Natural killer cell (primary cell): Measurements from ENCODE around the gene NSMCE1. TPM values are rescaled to one million over a fixed set of nuclear protein-coding genes. Genes with fewer than 3 reads are reported as not detected.
A peak's percentile ranks its signal among the peaks of the same experiment; 100 is the strongest.

Source experiments
- ATAC-seq, 3 donors: fragments of 150-1000 bp in 2 of 3; fragments of 200-7000 bp in 1 of 3; cut with Tn5 transposase; 1 replicate in 1 of 3; 2 replicates in 2 of 3; pipeline ENCODE4 v1.10.0; 2021; ENCODE audit warnings: mild to moderate bottlenecking in 2 of 3, moderate library complexity in 2 of 3
- DNase-seq, 2 donors: peaks; one replicate each; pipeline versions ENCODE4 v3.0.0 to v3.0.0-alpha.2; 2013 to 2021; ENCODE audit warnings: mixed read lengths in 1 of 2
- H3K27ac ChIP-seq: one replicate; pipeline ENCODE4 v1.5.1; 2013; ENCODE audit warnings: mild to moderate bottlenecking, low read length
- H3K27me3 ChIP-seq: one replicate; pipeline ENCODE4 v1.6.1; 2013; ENCODE audit warnings: low read length; ENCODE audit not compliant: control insufficient read depth, insufficient read depth
- H3K36me3 ChIP-seq: one replicate; pipeline ENCODE4 v1.6.1; 2013; ENCODE audit warnings: low read length; ENCODE audit not compliant: control insufficient read depth, insufficient read depth
- H3K4me1 ChIP-seq: one replicate; pipeline ENCODE4 v1.6.1; 2013; ENCODE audit warnings: low read length; ENCODE audit not compliant: control insufficient read depth, insufficient read depth
- H3K4me3 ChIP-seq: one replicate; pipeline ENCODE4 v1.5.1; 2013; ENCODE audit warnings: low read length
- H3K9me3 ChIP-seq: one replicate; pipeline ENCODE4 v1.6.1; 2013; ENCODE audit warnings: low read length; ENCODE audit not compliant: control insufficient read depth, insufficient read depth
- H3K27ac Mint-ChIP-seq, 2 donors: one replicate each; pipeline ENCODE4 v1.8.0; 2022; ENCODE audit warnings: mild to moderate bottlenecking in 2 of 2, mixed read lengths in 2 of 2, moderate library complexity in 1 of 2
- H3K27me3 Mint-ChIP-seq, 2 donors: one replicate each; pipeline ENCODE4 v1.8.0; 2022; ENCODE audit warnings: low read depth in 2 of 2, mixed read lengths in 2 of 2
- H3K36me3 Mint-ChIP-seq: one replicate; pipeline ENCODE4 v1.8.0; 2022; ENCODE audit warnings: mixed read lengths
- H3K4me1 Mint-ChIP-seq, 2 donors: one replicate each; pipeline ENCODE4 v1.8.0; 2022; ENCODE audit warnings: mixed read lengths in 2 of 2
- H3K4me3 Mint-ChIP-seq: one replicate; pipeline ENCODE4 v1.8.0; 2022; ENCODE audit warnings: mild to moderate bottlenecking, moderate library complexity, mixed read lengths
- H3K9me3 Mint-ChIP-seq, 2 donors: one replicate each; pipeline ENCODE4 v1.8.0; 2022; ENCODE audit warnings: mixed read lengths in 2 of 2
- WGBS: methylation state at CpG from one replicate; pipeline ENCODE4 v1.1.7; 2013; ENCODE audit warnings: missing lambda C conversion rate; ENCODE audit not compliant: insufficient coverage; 5-methylcytosine and 5-hydroxymethylcytosine counted together
- intact Hi-C: fragments of 100-400 bp; cut with micrococcal nuclease; formaldehyde crosslinking; loops from one replicate; pipeline ENCODE4 v1.14.2; 2022
- total RNA-seq, 4 donors: library from RNA; stranded (reverse); fragments of 120-200 nt in 1 of 4; gene quantifications; one replicate each; pipeline versions ENCODE4 v1.2.3 to v1.2.4, GENCODE V29; 2013 to 2022
- TF ChIP-seq, protein P1 (sequence below): fragments of 200-600 bp; IDR thresholded peaks from one replicate; pipeline ENCODE4 v1.8.0; 2022; ENCODE audit warnings: antibody characterized with exemption

The NSMCE1 gene
- total RNA-seq, 3 donors from 2014 or later (not counting 1 experiment from before 2014, with no cell fraction given) = 29.4 to 42.7 (median 37.7) TPM

DNA sequence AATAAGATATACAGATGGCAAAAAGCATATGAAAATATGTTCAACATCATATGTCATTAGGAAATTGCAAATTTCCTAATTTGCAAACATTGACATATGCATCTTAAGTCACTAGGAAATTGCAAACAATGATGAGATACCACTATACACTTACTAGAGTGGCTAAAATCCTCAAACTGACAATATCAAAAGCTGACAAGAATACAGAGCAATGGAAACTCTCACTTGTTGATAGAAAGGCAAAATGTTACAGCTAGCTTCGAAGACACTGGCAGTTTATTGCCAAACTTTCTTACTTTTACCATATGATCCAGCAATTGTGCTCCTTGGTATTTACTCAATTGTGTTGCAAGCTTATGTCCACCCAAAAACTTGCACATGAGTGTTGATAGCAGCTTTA lies 40.2 kb upstream of the NSMCE1 start:
- peaks cover 0 to 10% of the 10 kb centered on the region in 2 donors for H3K4me1 Mint-ChIP-seq
- H3K27ac ChIP-seq = no peak overlapping the region
- H3K4me1 ChIP-seq = peaks cover 11% of the 10 kb centered on the region
- H3K9me3 ChIP-seq = no peaks in the 10 kb centered on the region
- ATAC-seq (no peak), DNase-seq (no peak)
- no peak overlapping the region for H3K4me3 Mint-ChIP-seq
- no peaks in the 10 kb centered on the region for H3K36me3 Mint-ChIP-seq
- H3K27me3 Mint-ChIP-seq = no peaks in the 10 kb centered on the region
- no peaks in the 10 kb centered on the region for H3K27me3 ChIP-seq
- no peaks in the 10 kb centered on the region for H3K36me3 ChIP-seq
- TF ChIP-seq, protein P1, sequence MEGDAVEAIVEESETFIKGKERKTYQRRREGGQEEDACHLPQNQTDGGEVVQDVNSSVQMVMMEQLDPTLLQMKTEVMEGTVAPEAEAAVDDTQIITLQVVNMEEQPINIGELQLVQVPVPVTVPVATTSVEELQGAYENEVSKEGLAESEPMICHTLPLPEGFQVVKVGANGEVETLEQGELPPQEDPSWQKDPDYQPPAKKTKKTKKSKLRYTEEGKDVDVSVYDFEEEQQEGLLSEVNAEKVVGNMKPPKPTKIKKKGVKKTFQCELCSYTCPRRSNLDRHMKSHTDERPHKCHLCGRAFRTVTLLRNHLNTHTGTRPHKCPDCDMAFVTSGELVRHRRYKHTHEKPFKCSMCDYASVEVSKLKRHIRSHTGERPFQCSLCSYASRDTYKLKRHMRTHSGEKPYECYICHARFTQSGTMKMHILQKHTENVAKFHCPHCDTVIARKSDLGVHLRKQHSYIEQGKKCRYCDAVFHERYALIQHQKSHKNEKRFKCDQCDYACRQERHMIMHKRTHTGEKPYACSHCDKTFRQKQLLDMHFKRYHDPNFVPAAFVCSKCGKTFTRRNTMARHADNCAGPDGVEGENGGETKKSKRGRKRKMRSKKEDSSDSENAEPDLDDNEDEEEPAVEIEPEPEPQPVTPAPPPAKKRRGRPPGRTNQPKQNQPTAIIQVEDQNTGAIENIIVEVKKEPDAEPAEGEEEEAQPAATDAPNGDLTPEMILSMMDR = no peak
- intact Hi-C loops = no loop called here
- no peak overlapping the region for H3K27ac Mint-ChIP-seq
- no peak overlapping the region for H3K4me3 ChIP-seq
- WGBS = 88% methylated on average over 1 of the region's 1 CpG
- H3K9me3 Mint-ChIP-seq = peaks cover 3 to 9% of the 10 kb centered on the region in 2 donors

DNA sequence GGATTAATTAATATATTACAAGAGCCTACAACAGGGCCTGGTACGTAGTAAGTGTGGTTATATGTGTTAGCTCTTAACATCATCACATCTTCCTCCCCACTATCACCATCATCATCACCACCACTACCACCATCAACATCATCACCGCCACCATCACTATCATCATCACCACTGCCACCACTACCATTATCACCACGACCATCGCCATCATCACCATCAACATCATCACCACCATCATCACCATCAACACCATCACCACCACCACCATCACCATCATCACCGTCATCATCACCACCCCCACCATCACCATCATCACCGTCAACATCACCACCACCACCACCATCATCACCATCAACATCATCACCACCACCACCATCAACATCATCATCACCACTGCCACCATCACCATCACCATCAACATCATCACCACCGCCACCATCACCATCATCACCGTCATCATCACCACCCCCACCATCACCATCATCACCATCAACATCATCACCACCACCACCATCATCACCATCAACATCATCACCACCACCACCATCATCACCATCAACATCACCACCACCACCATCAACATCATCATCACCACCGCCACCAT lies 37.4 kb upstream of the NSMCE1 start:
- Histone ChIP-seq H3K36me3 (no peaks in the 10 kb centered on the region), H3K4me3 (no peak overlapping the region), H3K4me1 (no peaks in the 10 kb centered on the region), H3K9me3 (no peaks in the 10 kb centered on the region), H3K27me3 (no peaks in the 10 kb centered on the region), H3K27ac (no peak overlapping the region)
- 89% methylated on average over 7 of the region's 9 CpGs for WGBS
- TF ChIP-seq, protein P1 = no peak
- ATAC-seq (no peak), DNase-seq (no peak)
- Mint-ChIP-seq H3K9me3 (peaks cover 3 to 9% of the 10 kb centered on the region in 2 donors), H3K4me1 (peaks cover 0 to 6% of the 10 kb centered on the region in 2 donors), H3K4me3 (no peak overlapping the region), H3K36me3 (no peaks in the 10 kb centered on the region), H3K27ac (peak overlapping the region in 1 of 2 donors; percentile 12), H3K27me3 (no peaks in the 10 kb centered on the region)
- intact Hi-C loops = no loop called here

DNA sequence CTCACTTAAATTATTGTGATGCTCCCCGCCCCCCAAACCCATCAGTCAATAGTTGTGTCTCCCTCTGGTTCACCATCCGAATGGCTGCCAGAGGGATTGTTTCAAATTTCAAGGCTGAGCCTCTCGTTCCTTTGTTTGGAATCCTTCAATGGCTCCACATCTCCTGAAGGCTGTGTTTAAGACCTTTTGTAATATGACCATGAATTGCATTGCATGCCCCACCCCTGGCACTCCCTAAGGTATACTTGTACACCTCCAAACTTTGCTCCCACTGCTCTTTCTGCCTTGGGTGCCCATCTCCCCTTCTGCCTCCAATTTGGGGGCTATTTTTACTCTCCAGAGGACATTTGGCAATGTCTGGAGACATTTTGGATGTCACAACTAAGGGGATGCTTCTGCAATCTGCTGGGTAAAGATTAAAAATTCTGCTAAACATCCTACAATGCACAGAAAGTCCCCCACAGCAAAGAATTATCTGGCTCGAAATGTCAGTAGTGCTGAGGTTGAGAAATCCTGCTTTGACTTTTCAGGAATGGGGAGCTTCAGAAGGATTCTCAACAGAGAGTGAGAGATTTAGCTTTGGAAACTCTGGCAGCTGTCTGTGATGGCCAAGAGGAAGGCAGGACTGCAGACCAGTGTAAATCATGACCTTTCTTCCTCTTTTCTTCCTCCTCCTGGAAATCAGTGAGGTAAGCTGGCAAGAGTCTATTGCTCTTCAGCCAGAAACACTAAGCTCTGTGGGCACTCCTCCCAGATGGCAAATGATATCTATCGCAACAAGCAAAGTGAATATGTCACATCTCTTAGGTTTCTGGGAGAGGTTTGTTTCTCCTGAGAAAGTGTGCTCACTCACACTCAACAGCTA lies 36.5 kb upstream of the NSMCE1 start:
- H3K27ac ChIP-seq = no peak overlapping the region
- H3K9me3 ChIP-seq = no peaks in the 10 kb centered on the region
- Mint-ChIP-seq H3K36me3 (no peaks in the 10 kb centered on the region), H3K4me3 (no peak overlapping the region), H3K27me3 (no peaks in the 10 kb centered on the region), H3K27ac (peak overlapping the region in 1 of 2 donors; percentile 12), H3K4me1 (peaks cover 0 to 6% of the 10 kb centered on the region in 2 donors), H3K9me3 (peaks cover 3 to 9% of the 10 kb centered on the region in 2 donors)
- 79% methylated on average over 4 of the region's 5 CpGs for WGBS
- TF ChIP-seq, protein P1 = no peak
- H3K4me1 ChIP-seq = no peaks in the 10 kb centered on the region
- no peaks in the 10 kb centered on the region for H3K36me3 ChIP-seq
- DNase-seq (no peak), ATAC-seq (no peak)
- no peaks in the 10 kb centered on the region for H3K27me3 ChIP-seq
- intact Hi-C loops = no loop called here
- H3K4me3 ChIP-seq = no peak overlapping the region
